ENCODE data around the gene TRIM37. TPM values are rescaled to one million over a fixed set of nuclear protein-coding genes. Genes with fewer than 3 reads are reported as not detected.
A peak's percentile ranks its signal among the peaks of the same experiment; 100 is the strongest.
"Not testable (repeated sequence)": the region's sequence is repeated elsewhere in the genome, so short reads cannot be mapped to it uniquely, and the experiment has no call there.

TRIM37 gene
- total and polyA plus RNA-seq, 7 experiments from 2014 or later, result 6.7 to 25.2 (median 18.3) TPM

DNA sequence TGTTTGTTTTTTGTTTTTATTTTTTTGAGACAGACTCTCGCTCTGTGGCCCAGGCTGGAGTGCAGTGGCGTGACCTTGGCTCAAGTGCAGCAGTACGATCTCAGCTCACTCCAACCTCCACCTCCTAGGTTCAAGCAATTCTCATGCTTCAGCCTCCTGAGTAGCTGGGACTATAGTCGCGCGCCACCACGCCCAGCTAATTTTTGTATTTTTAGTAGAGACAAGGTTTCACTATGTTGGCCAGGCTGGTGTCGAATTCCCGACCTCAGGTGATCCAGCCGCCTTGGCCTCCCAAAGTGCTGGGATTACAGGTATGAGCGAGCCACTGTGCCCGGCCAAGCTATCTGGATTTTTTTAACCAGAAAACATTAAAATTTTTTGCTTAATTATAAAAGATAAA is 16.1 kb downstream of the TRIM37 start:
- intact Hi-C loops (cut with micrococcal nuclease); DNase-seq; H3K27me3 Mint-ChIP-seq; H3K27me3 ChIP-seq (ENCODE audit: control insufficient read depth in 2 of 2, insufficient read depth in 2 of 2, low read length in 2 of 2); H3K4me1 ChIP-seq (ENCODE audit: control insufficient read depth in 2 of 2, insufficient read depth in 2 of 2, low read length in 2 of 2); H3K27ac Mint-ChIP-seq; ATAC-seq; H3K27ac ChIP-seq (ENCODE audit: low read depth, low read length); H3K9me3 Mint-ChIP-seq; H3K4me3 Mint-ChIP-seq; H3K9me3 ChIP-seq (ENCODE audit: control insufficient read depth in 2 of 3, low read length in 3 of 3); CTCF ChIA-PET; H3K4me3 ChIP-seq (ENCODE audit: low read length): not testable (repeated sequence)
- H3K4me1 Mint-ChIP-seq, result peaks cover 0 to 22% (median 10%) of the 10 kb centered on the region in 7 donors
- H3K36me3 Mint-ChIP-seq, result peaks cover 4 to 23% (median 13%) of the 10 kb centered on the region in 5 donors
- POLR2A ChIA-PET, result interaction anchor here (0.6 kb wide), 1 partner anchor 44 kb away, joined by 3 read pairs; no protein-coding TSS in a partner anchor
- H3K36me3 ChIP-seq (ENCODE audit: control insufficient read depth in 2 of 3, insufficient read depth in 3 of 3, low read length in 3 of 3), result peaks cover 0 to 21% (median 13%) of the 10 kb centered on the region in 3 experiments

DNA sequence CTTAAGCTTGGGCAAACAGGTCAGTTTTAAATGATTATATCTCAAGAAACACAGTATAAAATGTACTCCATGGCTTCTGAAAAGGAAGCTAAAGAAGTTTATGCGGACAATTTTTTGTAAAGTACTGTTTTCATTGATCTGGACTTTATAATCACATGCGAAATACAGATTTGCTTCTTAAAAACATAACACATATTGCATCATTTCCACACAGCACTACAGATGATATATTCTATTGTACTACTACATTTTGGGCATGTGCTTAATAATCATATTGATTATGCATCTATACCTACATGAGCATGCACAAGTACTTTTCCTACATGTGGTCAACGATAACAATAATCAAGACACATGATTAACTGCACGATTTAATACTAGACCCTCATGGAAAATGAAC is 22.5 kb downstream of the TRIM37 start:
- H3K4me1 ChIP-seq (ENCODE audit: control insufficient read depth in 2 of 2, insufficient read depth in 2 of 2, low read length in 2 of 2), result no peaks in the 10 kb centered on the region
- ATAC-seq, result no peak
- peaks cover 12 to 48% (median 28%) of the 10 kb centered on the region in 5 donors for H3K36me3 Mint-ChIP-seq
- H3K36me3 ChIP-seq (ENCODE audit: control insufficient read depth in 2 of 3, insufficient read depth in 3 of 3, low read length in 3 of 3), result peaks cover 0 to 35% (median 9%) of the 10 kb centered on the region in 3 experiments
- POLR2A ChIA-PET, result no interaction called here
- no peak overlapping the region for H3K4me3 Mint-ChIP-seq
- no peaks in the 10 kb centered on the region for H3K9me3 ChIP-seq (ENCODE audit: control insufficient read depth in 2 of 3, low read length in 3 of 3)
- no peak overlapping the region for H3K27ac ChIP-seq (ENCODE audit: low read depth, low read length)
- no peaks in the 10 kb centered on the region for H3K27me3 Mint-ChIP-seq
- H3K9me3 Mint-ChIP-seq, result no peaks in the 10 kb centered on the region
- DNase-seq, result no peak
- peaks cover 0 to 11% (median 5%) of the 10 kb centered on the region in 7 donors for H3K4me1 Mint-ChIP-seq
- no peak overlapping the region for H3K4me3 ChIP-seq (ENCODE audit: low read length)
- intact Hi-C loops (cut with micrococcal nuclease), result no loop called here
- CTCF ChIA-PET, result no interaction called here
- H3K27me3 ChIP-seq (ENCODE audit: control insufficient read depth in 2 of 2, insufficient read depth in 2 of 2, low read length in 2 of 2), result no peaks in the 10 kb centered on the region
- H3K27ac Mint-ChIP-seq, result no peak overlapping the region

GRCh38 chr17:59074494-59074893 is 32.2 kb downstream of the TRIM37 start:
- no peaks in the 10 kb centered on the region for H3K9me3 Mint-ChIP-seq
- DNase-seq (no peak), ATAC-seq (no peak)
- intact Hi-C loops (cut with micrococcal nuclease), result no loop called here
- Histone ChIP-seq H3K27ac (ENCODE audit: low read depth, low read length) (no peak overlapping the region), H3K4me1 (ENCODE audit: control insufficient read depth in 2 of 2, insufficient read depth in 2 of 2, low read length in 2 of 2) (no peaks in the 10 kb centered on the region), H3K36me3 (ENCODE audit: control insufficient read depth in 2 of 3, insufficient read depth in 3 of 3, low read length in 3 of 3) (peaks cover 1 to 49% (median 10%) of the 10 kb centered on the region in 3 experiments), H3K4me3 (ENCODE audit: low read length) (no peak overlapping the region), H3K9me3 (ENCODE audit: control insufficient read depth in 2 of 3, low read length in 3 of 3) (no peaks in the 10 kb centered on the region), H3K27me3 (ENCODE audit: control insufficient read depth in 2 of 2, insufficient read depth in 2 of 2, low read length in 2 of 2) (no peaks in the 10 kb centered on the region)
- H3K27me3 Mint-ChIP-seq, result no peaks in the 10 kb centered on the region
- ChIA-PET CTCF (no interaction called here), POLR2A (no interaction called here)
- peaks cover 0 to 5% (median 0%) of the 10 kb centered on the region in 7 donors for H3K4me1 Mint-ChIP-seq
- H3K36me3 Mint-ChIP-seq, result peaks cover 11 to 45% (median 26%) of the 10 kb centered on the region in 5 donors
- H3K4me3 Mint-ChIP-seq, result no peak overlapping the region
- H3K27ac Mint-ChIP-seq, result peak overlapping the region in 1 of 9 donors; percentile 38

DNA sequence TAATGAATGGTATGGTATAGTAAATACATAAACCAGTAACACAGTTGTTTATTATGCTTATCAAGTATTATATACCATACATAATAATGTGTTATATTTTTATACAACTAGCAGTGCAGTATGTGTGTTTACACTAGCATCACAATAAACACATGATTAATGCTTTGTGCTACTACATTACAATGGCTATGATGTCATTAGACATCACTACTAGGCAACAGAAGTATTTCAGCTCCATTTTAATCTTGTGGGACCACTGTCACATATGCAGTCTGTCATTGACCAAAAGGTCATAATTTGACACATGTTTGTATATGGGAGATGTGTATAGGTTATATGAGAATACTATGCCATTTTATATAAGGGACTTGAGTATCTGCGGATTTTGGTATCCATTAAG is 32.7 kb downstream of the TRIM37 start:
- H3K9me3 ChIP-seq (ENCODE audit: control insufficient read depth in 2 of 3, low read length in 3 of 3), result no peaks in the 10 kb centered on the region
- peaks cover 3 to 46% (median 10%) of the 10 kb centered on the region in 3 experiments for H3K36me3 ChIP-seq (ENCODE audit: control insufficient read depth in 2 of 3, insufficient read depth in 3 of 3, low read length in 3 of 3)
- no peak overlapping the region for H3K27ac Mint-ChIP-seq
- H3K4me1 ChIP-seq (ENCODE audit: control insufficient read depth in 2 of 2, insufficient read depth in 2 of 2, low read length in 2 of 2), result no peaks in the 10 kb centered on the region
- ATAC-seq, result no peak
- H3K4me3 ChIP-seq (ENCODE audit: low read length), result no peak overlapping the region
- H3K27me3 Mint-ChIP-seq, result no peaks in the 10 kb centered on the region
- ChIA-PET POLR2A (no interaction called here), CTCF (no interaction called here)
- DNase-seq, result no peak
- peaks cover 11 to 45% (median 23%) of the 10 kb centered on the region in 5 donors for H3K36me3 Mint-ChIP-seq
- intact Hi-C loops (cut with micrococcal nuclease), result no loop called here
- H3K27me3 ChIP-seq (ENCODE audit: control insufficient read depth in 2 of 2, insufficient read depth in 2 of 2, low read length in 2 of 2), result no peaks in the 10 kb centered on the region
- H3K4me1 Mint-ChIP-seq, result peaks cover 0 to 5% (median 0%) of the 10 kb centered on the region in 7 donors
- no peaks in the 10 kb centered on the region for H3K9me3 Mint-ChIP-seq
- H3K27ac ChIP-seq (ENCODE audit: low read depth, low read length), result no peak overlapping the region
- H3K4me3 Mint-ChIP-seq, result no peak overlapping the region

- Histone ChIP-seq H3K27ac (ENCODE audit: low read depth, low read length) (no peak overlapping the region), H3K4me1 (ENCODE audit: control insufficient read depth in 2 of 2, insufficient read depth in 2 of 2, low read length in 2 of 2) (no peaks in the 10 kb centered on the region), H3K4me3 (ENCODE audit: low read length) (no peak overlapping the region), H3K36me3 (ENCODE audit: control insufficient read depth in 2 of 3, insufficient read depth in 3 of 3, low read length in 3 of 3) (peaks cover 10 to 38% (median 13%) of the 10 kb centered on the region in 3 experiments), H3K27me3 (ENCODE audit: control insufficient read depth in 2 of 2, insufficient read depth in 2 of 2, low read length in 2 of 2) (no peaks in the 10 kb centered on the region), H3K9me3 (ENCODE audit: control insufficient read depth in 2 of 3, low read length in 3 of 3) (no peaks in the 10 kb centered on the region)
- Mint-ChIP-seq H3K4me3 (no peak overlapping the region), H3K27me3 (no peaks in the 10 kb centered on the region), H3K9me3 (no peaks in the 10 kb centered on the region), H3K27ac (no peak overlapping the region), H3K36me3 (peaks cover 11 to 53% (median 32%) of the 10 kb centered on the region in 5 donors), H3K4me1 (peaks cover 0 to 5% (median 0%) of the 10 kb centered on the region in 7 donors)
- DNase-seq (no peak), ATAC-seq (no peak)
- ChIA-PET POLR2A (no interaction called here), CTCF (no interaction called here)
- intact Hi-C loops (cut with micrococcal nuclease), result no loop called here
Measured at GRCh38 chr17:59069856-59070255, 36.8 kb downstream of the TRIM37 start.

- Histone ChIP-seq H3K4me1 (ENCODE audit: control insufficient read depth in 2 of 2, insufficient read depth in 2 of 2, low read length in 2 of 2) (no peaks in the 10 kb centered on the region), H3K27ac (ENCODE audit: low read depth, low read length) (no peak overlapping the region), H3K36me3 (ENCODE audit: control insufficient read depth in 2 of 3, insufficient read depth in 3 of 3, low read length in 3 of 3) (peaks cover 10 to 37% (median 13%) of the 10 kb centered on the region in 3 experiments), H3K27me3 (ENCODE audit: control insufficient read depth in 2 of 2, insufficient read depth in 2 of 2, low read length in 2 of 2) (no peaks in the 10 kb centered on the region), H3K9me3 (ENCODE audit: control insufficient read depth in 2 of 3, low read length in 3 of 3) (no peaks in the 10 kb centered on the region), H3K4me3 (ENCODE audit: low read length) (no peak overlapping the region)
- no peak for DNase-seq
- Mint-ChIP-seq H3K27ac (no peak overlapping the region), H3K27me3 (no peaks in the 10 kb centered on the region), H3K4me1 (peaks cover 0 to 2% (median 0%) of the 10 kb centered on the region in 7 donors), H3K9me3 (no peaks in the 10 kb centered on the region), H3K4me3 (no peak overlapping the region), H3K36me3 (peaks cover 11 to 50% (median 35%) of the 10 kb centered on the region in 5 donors)
- intact Hi-C loops (cut with micrococcal nuclease), result no loop called here
- CTCF ChIA-PET, result no interaction called here
- POLR2A ChIA-PET, result no interaction called here
- ATAC-seq, result no peak
Measured at GRCh38 chr17:59067756-59068155, 38.9 kb downstream of the TRIM37 start.

GRCh38 chr17:59067340-59067739 is 39.3 kb downstream of the TRIM37 start:
- H3K4me1 ChIP-seq (ENCODE audit: control insufficient read depth in 2 of 2, insufficient read depth in 2 of 2, low read length in 2 of 2), result no peaks in the 10 kb centered on the region
- peak overlapping the region in 1 of 9 donors; percentile 14 for H3K27ac Mint-ChIP-seq
- H3K36me3 ChIP-seq (ENCODE audit: control insufficient read depth in 2 of 3, insufficient read depth in 3 of 3, low read length in 3 of 3), result peaks cover 10 to 41% (median 13%) of the 10 kb centered on the region in 3 experiments
- H3K27ac ChIP-seq (ENCODE audit: low read depth, low read length), result no peak overlapping the region
- no peak overlapping the region for H3K4me3 Mint-ChIP-seq
- no peak for ATAC-seq
- POLR2A ChIA-PET, result no interaction called here
- H3K36me3 Mint-ChIP-seq, result peaks cover 11 to 54% (median 37%) of the 10 kb centered on the region in 5 donors
- no peak overlapping the region for H3K4me3 ChIP-seq (ENCODE audit: low read length)
- peaks cover 0 to 2% (median 0%) of the 10 kb centered on the region in 7 donors for H3K4me1 Mint-ChIP-seq
- H3K9me3 Mint-ChIP-seq, result no peaks in the 10 kb centered on the region
- no peaks in the 10 kb centered on the region for H3K27me3 Mint-ChIP-seq
- no peaks in the 10 kb centered on the region for H3K9me3 ChIP-seq (ENCODE audit: control insufficient read depth in 2 of 3, low read length in 3 of 3)
- intact Hi-C loops (cut with micrococcal nuclease), result no loop called here
- H3K27me3 ChIP-seq (ENCODE audit: control insufficient read depth in 2 of 2, insufficient read depth in 2 of 2, low read length in 2 of 2), result no peaks in the 10 kb centered on the region
- CTCF ChIA-PET, result no interaction called here
- DNase-seq, result no peak

All from naive thymus-derived CD4-positive, alpha-beta T cell (primary cell).